Body of pancreas (tissue), 4 donors: ENCODE measurements around the gene KLHL40. TPM values are rescaled to one million over a fixed set of nuclear protein-coding genes. Genes with fewer than 3 reads are reported as not detected.
"Not testable (repeated sequence)": the region's sequence is repeated elsewhere in the genome, so short reads cannot be mapped to it uniquely, and the experiment has no call there.

ENCODE experiments used
- ATAC-seq: fragments of 150-250 bp; one replicate; pipeline ENCODE4 v1.9.1; 2016
- DNase-seq, 4 donors: peaks; one replicate each; pipeline ENCODE4 v3.0.0-alpha.2; 2019
- H3K27ac ChIP-seq, 4 donors: fragments of 200-600 bp; sonication (generic); 1 replicate in 3 of 4; 2 replicates in 1 of 4; pipeline versions ENCODE4 v1.5.1 to v1.6.1; 2016 to 2019; ENCODE audit warnings: mild to moderate bottlenecking in 1 of 4, mixed read lengths in 1 of 4, moderate library complexity in 1 of 4
- H3K27me3 ChIP-seq, 2 donors: fragments of 200-600 bp; sonication (generic); one replicate each; pipeline ENCODE4 v1.6.0; 2016; ENCODE audit warnings: mild to moderate bottlenecking in 1 of 2
- H3K36me3 ChIP-seq, 2 donors: fragments of 200-600 bp; sonication (generic); replicated peaks in 1 of 2; 2 replicates each; pipeline ENCODE4 v1.5.1; 2016; ENCODE audit warnings: low read depth in 2 of 2; ENCODE audit not compliant: insufficient read depth in 1 of 2
- H3K4me1 ChIP-seq: fragments of 200-600 bp; sonication (generic); one replicate; pipeline ENCODE4 v1.6.0; 2016
- H3K4me3 ChIP-seq, 2 donors: fragments of 200-600 bp; sonication (generic); 1 replicate in 1 of 2; 2 replicates in 1 of 2; pipeline ENCODE4 v1.5.1; 2016 to 2019
- H3K9me3 ChIP-seq, 3 donors: fragments of 200-600 bp; sonication (generic); 1 replicate in 2 of 3; 2 replicates in 1 of 3; pipeline ENCODE4 v1.5.1; 2016
- POLR2A ChIP-seq, 3 donors: fragments of 450-650 bp; IDR thresholded peaks; one replicate each; pipeline ENCODE4 v1.6.1; 2016; ENCODE audit warnings: antibody characterized with exemption in 3 of 3, mild to moderate bottlenecking in 2 of 3
- WGBS, 2 donors: methylation state at CpG; one replicate each; pipeline ENCODE4 v1.1.5; 2017; 5-methylcytosine and 5-hydroxymethylcytosine counted together
- intact Hi-C: fragments of 100-400 bp; cut with DNase I; formaldehyde crosslinking; loops from one replicate; pipeline ENCODE4 v1.15.1; 2023
- total RNA-seq, 2 donors: library from RNA; depleted of rRNA; stranded (reverse); fragments of >200 nt; gene quantifications; one replicate each; pipeline ENCODE4 v1.1.0, GENCODE V29; 2016
- TF ChIP-seq, protein P1 (sequence below), 7 experiments: fragments of 450-650 bp in 4 of 7; fragments of 200-600 bp in 3 of 7; sonication (generic) in 3 of 7; IDR thresholded peaks; one replicate each; pipeline ENCODE4 v1.5.1; 2016 to 2019; ENCODE audit warnings: antibody characterized with exemption in 7 of 7

The KLHL40 gene
- total RNA-seq, 2 donors from 2014 or later: not detected

- Histone ChIP-seq H3K27ac (no peak overlapping the region), H3K36me3 (no peaks in the 10 kb centered on the region), H3K9me3 (no peaks in the 10 kb centered on the region), H3K4me3 (no peak overlapping the region), H3K27me3 (no peaks in the 10 kb centered on the region), H3K4me1 (no peaks in the 10 kb centered on the region)
- no peak for DNase-seq
- WGBS, 2 donors: 14 to 58% methylated on average over 1 of the region's 1 CpG
- intact Hi-C loops: no loop called here
- ATAC-seq: no peak
- no peak for TF ChIP-seq POLR2A (IDR thresholded peaks at IDR 0.05)
- TF ChIP-seq, protein P1, sequence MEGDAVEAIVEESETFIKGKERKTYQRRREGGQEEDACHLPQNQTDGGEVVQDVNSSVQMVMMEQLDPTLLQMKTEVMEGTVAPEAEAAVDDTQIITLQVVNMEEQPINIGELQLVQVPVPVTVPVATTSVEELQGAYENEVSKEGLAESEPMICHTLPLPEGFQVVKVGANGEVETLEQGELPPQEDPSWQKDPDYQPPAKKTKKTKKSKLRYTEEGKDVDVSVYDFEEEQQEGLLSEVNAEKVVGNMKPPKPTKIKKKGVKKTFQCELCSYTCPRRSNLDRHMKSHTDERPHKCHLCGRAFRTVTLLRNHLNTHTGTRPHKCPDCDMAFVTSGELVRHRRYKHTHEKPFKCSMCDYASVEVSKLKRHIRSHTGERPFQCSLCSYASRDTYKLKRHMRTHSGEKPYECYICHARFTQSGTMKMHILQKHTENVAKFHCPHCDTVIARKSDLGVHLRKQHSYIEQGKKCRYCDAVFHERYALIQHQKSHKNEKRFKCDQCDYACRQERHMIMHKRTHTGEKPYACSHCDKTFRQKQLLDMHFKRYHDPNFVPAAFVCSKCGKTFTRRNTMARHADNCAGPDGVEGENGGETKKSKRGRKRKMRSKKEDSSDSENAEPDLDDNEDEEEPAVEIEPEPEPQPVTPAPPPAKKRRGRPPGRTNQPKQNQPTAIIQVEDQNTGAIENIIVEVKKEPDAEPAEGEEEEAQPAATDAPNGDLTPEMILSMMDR (IDR thresholded peaks at IDR 0.05): no peak
Observed at GRCh38 chr3:42721690-42722089, 36.4 kb downstream of the KLHL40 start.

- not testable (repeated sequence) for H3K27ac ChIP-seq
Observed at GRCh38 chr3:42722442-42722841, 37.1 kb downstream of the KLHL40 start.

GRCh38 chr3:42723219-42723618 lies 37.9 kb downstream of the KLHL40 start:
- no peaks in the 10 kb centered on the region for H3K27me3 ChIP-seq
- no peak for TF ChIP-seq POLR2A (IDR thresholded peaks at IDR 0.05)
- TF ChIP-seq, protein P1 (IDR thresholded peaks at IDR 0.05): no peak
- no peak overlapping the region for H3K27ac ChIP-seq
- no peaks in the 10 kb centered on the region for H3K4me1 ChIP-seq
- WGBS, 2 donors: 91 to 96% methylated on average over 2 of the region's 2 CpGs
- ATAC-seq (no peak), DNase-seq (no peak)
- H3K36me3 ChIP-seq: no peaks in the 10 kb centered on the region
- H3K9me3 ChIP-seq: no peaks in the 10 kb centered on the region
- H3K4me3 ChIP-seq: no peak overlapping the region
- intact Hi-C loops: no loop called here

More at GRCh38 chr3:42722442-42722841, 37.1 kb downstream of the KLHL40 start:
- ATAC-seq, H3K4me3 ChIP-seq, DNase-seq, intact Hi-C loops, H3K4me1 ChIP-seq, H3K27me3 ChIP-seq, H3K9me3 ChIP-seq, H3K36me3 ChIP-seq: not testable (repeated sequence)
- WGBS, 2 donors: 88 to 93% methylated on average over 3 of the region's 3 CpGs

GRCh38 chr3:42725454-42725853 lies 40.1 kb downstream of the KLHL40 start:
- 81 to 91% methylated on average over 2 of the region's 2 CpGs for WGBS, 2 donors
- Histone ChIP-seq H3K36me3 (no peaks in the 10 kb centered on the region), H3K9me3 (no peaks in the 10 kb centered on the region), H3K27ac (no peak overlapping the region), H3K4me3 (no peak overlapping the region), H3K4me1 (no peaks in the 10 kb centered on the region), H3K27me3 (no peaks in the 10 kb centered on the region)
- ATAC-seq: no peak
- intact Hi-C loops: no loop called here
- DNase-seq: no peak
- no peak for TF ChIP-seq POLR2A (IDR thresholded peaks at IDR 0.05)
- TF ChIP-seq, protein P1 (IDR thresholded peaks at IDR 0.05): no peak

- 54 to 55% methylated on average over 3 of the region's 3 CpGs for WGBS, 2 donors
- intact Hi-C loops: no loop called here
Observed at GRCh38 chr3:42728056-42728455, 42.7 kb downstream of the KLHL40 start.

More at GRCh38 chr3:42728056-42728455, 42.7 kb downstream of the KLHL40 start:
- Histone ChIP-seq H3K36me3 (no peaks in the 10 kb centered on the region), H3K4me3 (no peak overlapping the region), H3K9me3 (no peaks in the 10 kb centered on the region), H3K4me1 (peaks cover 12% of the 10 kb centered on the region), H3K27me3 (no peaks in the 10 kb centered on the region), H3K27ac (no peak overlapping the region)
- TF ChIP-seq, protein P1 (IDR thresholded peaks at IDR 0.05): no peak
- ATAC-seq: no peak
- no peak for DNase-seq
